ENCODE data around the gene SNX5.

DNA sequence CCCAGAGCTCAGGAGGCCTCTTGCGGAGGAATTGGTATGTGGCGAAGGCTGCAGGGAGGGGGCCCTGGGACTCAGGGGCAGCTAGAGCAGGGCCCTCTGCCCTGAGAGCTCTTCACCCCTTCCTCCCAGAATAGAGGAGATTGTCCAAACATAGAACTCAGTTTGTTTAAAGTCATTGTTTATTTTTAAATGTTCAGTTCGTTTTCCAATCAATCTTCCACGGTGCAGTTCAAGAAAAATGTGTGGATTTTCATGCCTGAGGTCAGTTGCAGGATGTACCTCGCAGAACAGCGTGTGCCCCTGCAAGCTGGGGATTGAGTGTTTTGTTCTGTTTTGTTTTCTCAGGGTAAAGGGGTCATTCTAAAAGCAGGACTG is 37.4 kb upstream of the SNX5 start:
- TF ChIP-seq, protein P1, sequence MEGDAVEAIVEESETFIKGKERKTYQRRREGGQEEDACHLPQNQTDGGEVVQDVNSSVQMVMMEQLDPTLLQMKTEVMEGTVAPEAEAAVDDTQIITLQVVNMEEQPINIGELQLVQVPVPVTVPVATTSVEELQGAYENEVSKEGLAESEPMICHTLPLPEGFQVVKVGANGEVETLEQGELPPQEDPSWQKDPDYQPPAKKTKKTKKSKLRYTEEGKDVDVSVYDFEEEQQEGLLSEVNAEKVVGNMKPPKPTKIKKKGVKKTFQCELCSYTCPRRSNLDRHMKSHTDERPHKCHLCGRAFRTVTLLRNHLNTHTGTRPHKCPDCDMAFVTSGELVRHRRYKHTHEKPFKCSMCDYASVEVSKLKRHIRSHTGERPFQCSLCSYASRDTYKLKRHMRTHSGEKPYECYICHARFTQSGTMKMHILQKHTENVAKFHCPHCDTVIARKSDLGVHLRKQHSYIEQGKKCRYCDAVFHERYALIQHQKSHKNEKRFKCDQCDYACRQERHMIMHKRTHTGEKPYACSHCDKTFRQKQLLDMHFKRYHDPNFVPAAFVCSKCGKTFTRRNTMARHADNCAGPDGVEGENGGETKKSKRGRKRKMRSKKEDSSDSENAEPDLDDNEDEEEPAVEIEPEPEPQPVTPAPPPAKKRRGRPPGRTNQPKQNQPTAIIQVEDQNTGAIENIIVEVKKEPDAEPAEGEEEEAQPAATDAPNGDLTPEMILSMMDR (IDR thresholded peaks at IDR 0.05 in 4 of 5, conservative IDR thresholded peaks at IDR 0.05 in 1 of 5): no peak
- TF ChIP-seq POLR2A (IDR thresholded peaks at IDR 0.05): no peak

Measured in gastrocnemius medialis (tissue), 4 donors.